Epithelial cell of esophagus (primary cell): Measurements from ENCODE around the gene LRRC4C.

ENCODE experiments used
- DNase-seq: peaks from one replicate; pipeline ENCODE4 v3.0.0; 2010; ENCODE audit warnings: low read depth
- H3K4me3 ChIP-seq: 2 replicates; pipeline ENCODE4 v1.5.1; 2011; ENCODE audit warnings: mild to moderate bottlenecking, low read length, control low read depth
- CTCF ChIP-seq: IDR thresholded peaks from 2 replicates; pipeline ENCODE4 v1.5.1; 2011; ENCODE audit warnings: low read depth, mild to moderate bottlenecking, low read length, control low read depth, inconsistent platforms; ENCODE audit not compliant: insufficient read depth; ENCODE audit errors: missing control alignments

Gene LRRC4C

DNA sequence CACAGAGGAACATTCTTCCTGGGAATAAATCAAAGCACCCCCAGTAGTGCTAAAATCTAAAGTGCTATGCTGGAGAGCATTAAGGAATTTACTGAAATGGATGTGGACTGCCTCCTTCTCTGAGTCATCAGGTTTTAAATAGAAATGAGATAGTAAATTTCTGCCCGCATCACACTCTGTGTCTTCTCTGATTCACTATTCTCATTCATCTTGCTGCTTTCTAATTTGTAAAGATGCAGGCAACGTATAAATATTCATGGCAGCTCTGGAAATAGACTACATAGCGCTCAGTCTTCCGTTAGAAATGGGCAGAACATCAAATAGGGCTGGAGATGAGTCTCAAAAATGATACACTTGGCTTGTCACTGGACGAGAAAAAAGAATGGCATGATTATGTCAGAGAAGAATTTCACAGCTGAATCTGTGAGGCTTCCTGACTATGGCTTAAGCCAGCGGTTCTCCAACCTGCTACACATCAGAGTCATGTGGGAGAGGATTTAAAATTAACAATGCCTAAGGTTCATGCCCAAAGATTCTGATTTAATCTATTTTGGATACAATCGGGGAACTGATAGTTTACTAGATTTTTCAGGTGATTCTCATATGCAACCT is 178.2 kb downstream of the LRRC4C start:
- no peak for DNase-seq
- TF ChIP-seq CTCF, result no peak
- H3K4me3 ChIP-seq, result no peak overlapping the region

DNA sequence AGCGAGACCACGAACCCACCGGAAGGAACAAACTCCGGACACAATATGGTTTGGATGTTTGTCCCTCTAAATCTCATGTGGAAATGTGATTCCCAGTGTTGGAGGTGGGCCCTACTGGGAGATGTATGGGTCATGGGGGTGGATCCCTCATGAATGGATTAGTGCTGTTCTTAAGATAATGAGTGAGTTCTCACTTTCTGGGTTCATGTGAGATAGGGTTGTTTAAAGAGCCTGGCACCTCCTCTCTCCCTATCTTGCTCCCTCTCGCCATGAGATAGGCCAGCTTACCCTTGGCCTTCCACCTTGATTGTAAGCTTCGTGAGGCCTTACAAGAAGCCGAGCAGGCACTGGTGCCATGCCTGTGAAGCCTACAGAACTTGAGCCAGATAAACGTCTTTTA is 184.6 kb downstream of the LRRC4C start:
- TF ChIP-seq CTCF, result no peak
- DNase-seq, result no peak
- H3K4me3 ChIP-seq, result no peak overlapping the region

DNA sequence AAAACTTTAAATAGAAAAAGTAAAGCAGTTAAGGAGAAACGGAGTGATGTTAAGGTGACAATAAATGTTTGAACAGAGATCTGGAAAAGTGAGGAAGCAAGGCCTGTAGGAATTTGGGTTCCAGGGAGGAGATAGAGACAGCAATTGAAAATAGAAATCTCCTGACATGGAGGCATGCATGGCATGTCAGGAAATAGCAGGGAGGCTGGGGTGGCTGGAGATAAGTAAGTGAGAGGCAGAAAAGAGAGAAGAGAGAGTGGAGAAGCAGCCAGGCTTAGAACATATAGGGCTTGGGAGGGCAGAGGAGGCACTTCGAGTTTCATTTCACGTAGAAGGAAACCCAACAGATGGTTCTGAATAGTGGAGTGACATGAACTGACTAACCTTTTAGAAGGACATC is 185.5 kb downstream of the LRRC4C start:
- no peak overlapping the region for H3K4me3 ChIP-seq
- no peak for DNase-seq
- no peak for TF ChIP-seq CTCF

DNA sequence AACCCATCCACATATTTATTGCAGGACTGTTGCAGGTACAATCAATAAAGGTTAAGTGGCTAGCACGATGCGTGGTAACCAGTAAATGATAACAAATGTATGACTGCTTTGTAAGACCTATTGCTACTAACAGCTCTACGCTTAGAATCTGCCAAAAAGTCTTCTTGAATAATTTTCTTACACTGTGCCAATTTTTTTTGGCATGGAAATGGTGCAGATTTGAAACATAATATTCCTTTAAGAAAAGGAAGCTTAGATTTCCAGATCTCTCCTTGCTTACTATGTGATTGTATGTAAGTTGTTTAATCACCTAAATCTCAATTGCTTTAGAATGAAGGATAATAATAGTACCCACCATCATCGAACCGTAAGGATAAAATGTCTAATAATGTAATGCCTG is 192.0 kb downstream of the LRRC4C start:
- TF ChIP-seq CTCF, result no peak
- no peak overlapping the region for H3K4me3 ChIP-seq
- DNase-seq, result no peak

- no peak overlapping the region for H3K4me3 ChIP-seq
- DNase-seq, result no peak
- no peak for TF ChIP-seq CTCF
These were observed 203.4 kb downstream of the LRRC4C start for GRCh38 chr11:41256041-41256440.

GRCh38 chr11:41254966-41255365 is 204.5 kb downstream of the LRRC4C start:
- no peak for TF ChIP-seq CTCF
- H3K4me3 ChIP-seq, result no peak overlapping the region
- no peak for DNase-seq

DNA sequence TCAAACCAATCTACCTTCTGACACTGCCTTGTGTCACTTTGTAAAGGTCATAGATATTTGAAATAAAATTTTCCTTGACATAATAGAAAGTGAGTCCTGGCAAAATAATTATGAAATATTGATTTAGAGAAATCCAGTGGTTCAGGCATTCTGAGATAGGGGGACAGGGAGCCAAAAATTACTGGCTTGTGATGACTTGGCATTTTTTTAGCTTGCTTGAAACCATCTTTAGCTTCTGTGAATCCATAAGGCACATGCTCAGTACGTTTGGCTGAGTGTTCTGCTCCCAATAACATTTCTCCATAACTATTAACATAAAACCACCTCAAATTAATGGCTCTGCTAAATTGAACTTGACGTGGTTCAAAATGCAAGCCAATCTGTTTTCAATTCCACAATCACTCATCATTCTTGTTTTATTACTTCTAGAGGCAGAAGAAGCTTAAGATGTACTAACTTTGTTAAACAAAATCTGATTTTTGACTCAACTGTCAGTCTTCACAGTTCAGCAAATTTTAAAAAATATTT is 209.0 kb downstream of the LRRC4C start:
- no peak for TF ChIP-seq CTCF
- no peak overlapping the region for H3K4me3 ChIP-seq
- no peak for DNase-seq
